Skeletal muscle cell (primary cell): ENCODE measurements around the gene CP.
"Not testable (repeated sequence)": the region's sequence is repeated elsewhere in the genome, so short reads cannot be mapped to it uniquely, and the experiment has no call there.

Experiments
- DNase-seq: peaks from one replicate; pipeline ENCODE4 v3.0.0-alpha.2; 2010; ENCODE audit warnings: low read depth
- H3K4me3 ChIP-seq: 2 replicates; pipeline ENCODE4 v1.5.1; 2011; ENCODE audit warnings: low read depth, mild to moderate bottlenecking, control low read depth, low read length, moderate library complexity

Gene CP

DNA sequence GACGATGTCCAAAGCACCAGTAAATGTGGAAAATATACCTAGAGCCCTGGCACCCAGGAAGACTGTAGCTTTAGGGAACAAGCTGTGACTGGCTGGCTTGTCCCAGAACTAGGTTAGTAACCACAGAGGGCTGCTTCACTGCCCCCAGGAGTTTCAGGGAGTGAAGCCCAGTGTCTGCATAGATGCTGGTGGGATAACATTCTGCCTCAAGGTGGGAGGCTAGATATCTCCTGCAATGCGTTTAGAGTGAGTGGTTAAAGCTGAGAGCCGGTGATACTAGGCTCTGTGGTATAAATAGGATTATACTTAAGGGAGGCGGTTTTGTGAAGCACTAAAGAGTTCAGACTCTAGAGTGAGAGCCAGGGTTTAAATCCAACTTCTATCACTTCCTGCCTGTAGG, 11.7 kb upstream of the CP start:
- H3K4me3 ChIP-seq = no peak overlapping the region
- DNase-seq = no peak

GRCh38 chr3:149231871-149232270, 10.2 kb upstream of the CP start:
- no peak for DNase-seq
- H3K4me3 ChIP-seq = no peak overlapping the region

GRCh38 chr3:149227591-149228268, 6.1 kb upstream of the CP start:
- no peak overlapping the region for H3K4me3 ChIP-seq
- no peak for DNase-seq

DNA sequence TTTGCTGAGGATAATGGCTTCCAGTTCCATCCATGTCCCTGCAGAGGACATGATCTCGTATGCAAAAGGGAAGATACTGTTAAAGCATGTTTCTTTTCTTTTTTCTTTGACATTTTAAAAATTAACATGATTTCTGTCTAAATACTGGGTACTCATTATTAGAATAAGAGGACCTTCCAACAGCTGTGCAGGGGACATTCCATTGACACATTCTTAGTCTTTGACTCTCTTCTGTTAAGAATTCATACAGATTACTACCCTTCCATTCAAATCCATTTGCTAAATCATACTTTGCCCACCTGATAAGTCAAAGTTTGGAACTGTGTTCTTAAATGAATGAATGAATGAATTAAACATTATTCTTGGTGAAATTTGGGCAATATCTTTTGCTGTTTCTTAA, 5.1 kb upstream of the CP start:
- no peak overlapping the region for H3K4me3 ChIP-seq
- no peak for DNase-seq

GRCh38 chr3:149224736-149225594, 3.3 kb upstream of the CP start:
- peak; percentile 59 for DNase-seq
- H3K4me3 ChIP-seq = peak overlapping the region; percentile 25

GRCh38 chr3:149223461-149223820, 1.8 kb upstream of the CP start:
- no peak for DNase-seq
- H3K4me3 ChIP-seq = no peak overlapping the region

DNA sequence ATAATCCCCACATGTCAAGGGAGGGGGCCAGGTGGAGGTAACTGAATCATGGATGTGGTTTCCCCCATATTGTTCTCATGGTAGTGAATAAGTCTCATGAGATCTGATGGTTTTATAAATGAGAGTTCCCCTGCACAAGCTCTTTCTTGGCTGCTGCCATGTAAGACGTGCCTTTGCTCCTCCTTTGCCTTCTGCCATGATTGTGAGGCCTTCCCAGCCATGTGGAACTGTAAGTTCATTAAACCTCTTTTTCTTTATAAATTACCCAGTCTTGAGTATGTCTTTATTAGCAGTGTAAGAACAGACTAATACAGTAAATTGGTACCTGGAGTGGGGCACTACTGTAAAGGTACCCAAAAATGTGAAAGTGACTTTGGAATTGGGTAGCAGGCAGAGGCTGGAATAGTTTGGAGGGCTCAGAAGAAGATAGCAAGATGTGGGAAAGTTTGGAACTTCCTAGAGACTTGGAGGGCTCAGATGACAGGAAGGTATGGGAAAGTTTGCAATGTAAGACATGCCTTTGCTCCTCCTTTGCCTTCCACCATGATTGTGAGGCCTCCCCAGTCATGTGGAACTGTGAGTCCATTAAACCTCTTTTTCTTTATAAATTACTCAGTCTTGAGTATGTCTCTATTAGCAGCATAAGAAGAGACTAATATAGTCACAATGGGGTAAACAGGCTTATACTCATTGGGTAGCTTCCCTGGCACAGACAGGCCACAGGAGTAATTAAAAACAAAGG, 2.1 kb downstream of the CP start:
- DNase-seq, H3K4me3 ChIP-seq: not testable (repeated sequence)

- H3K4me3 ChIP-seq = no peak overlapping the region
- no peak for DNase-seq
Observed at GRCh38 chr3:149217347-149217746, 4.3 kb downstream of the CP start.

GRCh38 chr3:149216193-149216869, 5.3 kb downstream of the CP start:
- H3K4me3 ChIP-seq = no peak overlapping the region

GRCh38 chr3:149215515-149215914, 6.1 kb downstream of the CP start:
- DNase-seq = no peak
- no peak overlapping the region for H3K4me3 ChIP-seq

More at GRCh38 chr3:149216193-149216869, 5.3 kb downstream of the CP start:
- DNase-seq = no peak

DNA sequence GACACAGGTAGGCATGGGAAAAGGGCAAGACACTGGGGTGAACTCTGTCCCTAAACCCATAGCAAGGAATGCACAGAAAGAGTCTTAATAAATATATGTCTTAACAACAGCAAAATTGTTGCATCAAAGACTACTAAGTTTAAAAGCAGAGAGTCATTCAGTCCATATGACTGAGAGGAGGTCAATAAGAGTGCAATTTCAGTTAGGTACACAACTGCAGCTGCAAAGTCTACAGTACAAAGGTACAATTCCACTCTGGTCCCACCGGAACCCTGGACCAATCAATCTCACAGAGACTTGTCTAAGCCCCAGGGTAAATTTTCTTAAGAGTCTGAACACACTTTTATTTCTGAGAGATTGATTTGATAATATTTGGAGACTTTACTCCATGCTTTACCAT, 6.9 kb downstream of the CP start:
- no peak for DNase-seq
- H3K4me3 ChIP-seq = no peak overlapping the region

DNA sequence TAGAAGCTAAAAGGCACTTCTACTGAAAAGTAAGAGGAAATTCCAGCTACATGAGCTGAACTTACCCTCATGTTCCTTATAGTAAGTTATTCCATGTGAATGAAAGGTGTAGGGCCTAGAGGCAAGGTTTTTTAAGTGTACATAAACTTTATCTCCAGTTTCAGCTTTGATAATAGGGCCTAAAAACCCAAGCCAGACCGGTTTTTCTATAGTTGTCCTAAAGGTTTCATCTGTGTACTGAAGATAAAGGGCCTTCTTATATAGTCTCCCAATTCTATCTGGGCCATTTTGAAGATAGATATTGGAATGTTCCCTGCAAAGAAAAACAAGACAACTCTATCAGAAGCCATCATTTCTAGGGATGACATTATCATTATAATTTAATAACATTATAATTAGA, 9.2 kb downstream of the CP start:
- H3K4me3 ChIP-seq = no peak overlapping the region
- no peak for DNase-seq

DNA sequence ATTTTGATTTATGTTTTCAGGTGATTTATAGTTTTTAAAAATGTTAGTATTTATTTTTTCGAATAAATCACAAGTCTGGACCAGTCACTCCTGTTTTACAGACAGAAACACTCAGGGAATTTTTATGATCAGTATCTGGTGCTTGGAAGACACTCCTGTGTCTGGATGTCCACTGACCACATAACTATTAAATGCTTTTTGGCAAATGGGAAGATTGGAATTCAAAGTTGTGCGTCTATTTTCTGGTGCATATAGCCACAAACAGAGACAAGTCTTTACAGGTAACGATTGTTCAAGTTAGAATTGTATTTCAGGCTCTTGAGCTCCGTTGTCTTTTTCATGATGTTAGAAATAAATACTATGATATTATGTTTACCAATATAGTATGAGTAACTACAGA, 12.2 kb downstream of the CP start:
- no peak overlapping the region for H3K4me3 ChIP-seq
- DNase-seq = no peak

DNA sequence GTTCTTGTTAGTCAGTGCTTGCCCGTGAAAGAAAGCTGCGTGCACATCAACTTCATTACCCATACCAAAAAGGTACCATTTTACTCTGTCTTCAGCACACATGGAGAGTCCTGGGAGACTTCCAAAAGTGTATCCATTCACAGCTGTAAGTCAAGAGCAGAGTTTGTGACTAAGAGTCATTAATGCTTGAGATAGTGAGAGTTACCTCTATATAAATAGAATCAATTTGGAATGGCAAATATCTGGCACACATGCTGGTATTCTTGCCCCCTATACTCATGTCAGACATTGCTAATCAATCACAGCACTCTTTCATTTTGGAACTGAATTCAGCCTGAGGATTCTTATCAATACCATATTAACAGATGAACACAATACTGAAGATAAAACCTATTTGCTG, 14.2 kb downstream of the CP start:
- DNase-seq = no peak
- no peak overlapping the region for H3K4me3 ChIP-seq

GRCh38 chr3:149204390-149204991, 17.1 kb downstream of the CP start:
- no peak overlapping the region for H3K4me3 ChIP-seq
- DNase-seq = no peak

- DNase-seq = no peak
- no peak overlapping the region for H3K4me3 ChIP-seq
Observed at GRCh38 chr3:149203758-149204157, 17.9 kb downstream of the CP start.

- no peak overlapping the region for H3K4me3 ChIP-seq
- peak; percentile 21 for DNase-seq
Observed at GRCh38 chr3:149199474-149199873, 22.2 kb downstream of the CP start.

GRCh38 chr3:149198611-149199010, 23.0 kb downstream of the CP start:
- DNase-seq = peak; percentile 22
- H3K4me3 ChIP-seq = no peak overlapping the region

DNA sequence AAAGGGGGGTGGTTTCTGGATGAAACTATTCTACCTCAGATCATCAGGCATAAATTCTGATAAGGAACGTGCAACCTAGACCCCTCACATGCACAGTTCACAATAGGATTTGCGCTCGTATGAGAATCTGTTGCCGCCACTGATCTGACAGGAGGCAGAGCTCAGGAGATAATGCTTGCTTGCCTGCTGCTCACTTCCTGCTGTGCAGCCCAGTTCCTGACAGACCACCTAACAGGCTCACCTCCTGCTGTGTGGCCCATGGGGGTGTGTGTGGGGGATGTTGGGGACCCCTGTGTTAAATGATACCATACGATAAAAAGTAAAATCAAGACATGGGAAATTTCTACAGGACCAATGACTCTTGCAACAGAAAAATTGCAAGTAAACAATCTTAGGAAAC, 24.0 kb downstream of the CP start:
- no peak for DNase-seq
- no peak overlapping the region for H3K4me3 ChIP-seq
